HFF-Myc (cell line): ENCODE measurements around the gene CDK7.

Experiments
- DNase-seq: peaks from one replicate; pipeline ENCODE4 v3.0.0-alpha.2; 2011; ENCODE audit warnings: low read depth; ENCODE audit errors: extremely low read depth
- H3K4me3 ChIP-seq: replicated peaks from 2 replicates; pipeline ENCODE4 v1.5.1; 2011; ENCODE audit warnings: low read depth, mild to moderate bottlenecking, control low read depth, low read length
- CTCF ChIP-seq: IDR thresholded peaks from 2 replicates; pipeline ENCODE4 v1.5.1; 2012; ENCODE audit warnings: mild to moderate bottlenecking, low read depth, low read length, control low read depth; ENCODE audit errors: missing control alignments

The CDK7 gene

DNA sequence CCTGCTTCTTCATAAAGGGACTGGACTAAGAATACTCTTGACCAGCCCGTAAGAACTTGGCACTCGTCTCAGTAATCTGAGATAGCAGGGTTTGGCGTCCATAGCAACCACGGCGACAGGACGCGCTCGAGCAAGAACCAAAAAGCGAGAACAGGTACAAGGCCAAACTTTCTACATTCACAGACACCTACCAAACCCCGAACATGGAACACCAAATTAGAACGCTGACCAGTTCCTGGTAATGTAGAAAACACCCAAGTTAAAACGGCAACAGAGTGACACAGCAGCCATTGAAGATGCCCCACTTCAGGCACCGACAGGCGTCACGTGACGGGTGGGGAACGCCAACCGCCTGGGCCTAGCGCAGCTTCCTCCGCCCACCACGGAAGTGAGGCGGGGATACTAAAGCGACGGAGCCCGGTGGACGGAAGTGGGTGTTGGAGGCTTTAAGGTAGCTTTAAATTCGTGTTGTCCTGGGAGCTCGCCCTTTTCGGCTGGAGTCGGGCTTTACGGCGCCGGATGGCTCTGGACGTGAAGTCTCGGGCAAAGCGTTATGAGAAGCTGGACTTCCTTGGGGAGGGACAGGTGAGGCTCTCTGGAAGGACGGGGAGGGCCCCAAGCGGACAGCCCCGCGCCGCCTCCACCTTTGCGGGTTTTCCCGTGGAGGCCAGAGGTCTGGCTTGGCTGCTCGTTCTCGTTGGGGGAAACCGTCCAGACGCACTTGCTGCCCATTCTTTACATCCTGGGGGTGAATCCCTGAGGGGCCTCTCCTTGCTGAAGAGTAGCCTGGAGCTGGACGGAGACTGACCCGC, at the start of gene CDK7:
TSS of gene CDK7 (plus strand) at position 430 of the 812 bp plus-strand sequence. CDS start at position 520, 90 bp downstream.
- H3K4me3 ChIP-seq = peak within 1 kb of the TSS; percentile 89
- TF ChIP-seq CTCF = no peak
- DNase-seq = peak; percentile 71

DNA sequence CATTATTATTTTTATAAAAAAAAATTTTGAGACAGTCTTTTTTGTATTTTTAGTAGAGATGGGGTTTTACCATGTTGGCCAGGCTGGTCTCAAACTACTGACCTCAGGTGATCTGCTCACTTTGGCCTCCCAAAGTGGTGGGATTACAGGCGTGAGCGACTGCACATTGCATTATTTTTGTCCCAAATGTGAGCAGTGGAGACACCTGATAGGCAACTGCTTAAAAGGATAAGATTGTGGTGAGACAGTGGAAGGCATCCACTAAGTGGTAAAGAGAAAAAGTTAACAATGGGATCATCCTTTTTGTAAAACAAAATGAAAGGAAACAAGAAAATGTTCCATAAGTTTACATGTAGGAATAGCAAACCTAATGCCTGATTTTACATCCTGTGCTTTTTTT, 47.3 kb upstream of the CDK7 start:
- DNase-seq = no peak
- no peak for TF ChIP-seq CTCF
- no peak overlapping the region for H3K4me3 ChIP-seq

DNA sequence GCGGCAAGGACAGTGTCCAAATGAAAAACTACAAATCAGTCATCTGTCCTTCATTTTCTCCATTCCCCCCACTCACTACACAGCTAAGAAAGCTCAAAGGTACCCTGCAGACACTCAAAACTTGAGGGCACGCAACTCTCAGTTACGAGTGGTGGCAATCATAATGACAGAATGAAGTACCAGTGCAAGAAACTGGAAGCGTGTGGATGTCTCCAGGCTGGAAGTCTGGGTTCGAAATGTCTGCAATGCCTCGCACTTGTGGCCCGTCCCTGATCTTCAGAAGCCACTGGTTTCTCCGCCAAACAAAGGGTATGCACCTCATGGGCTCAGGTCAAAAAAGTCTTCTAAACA, 45.9 kb upstream of the CDK7 start:
- no peak for DNase-seq
- TF ChIP-seq CTCF = no peak

GRCh38 chr5:69189162-69190086, 45.3 kb upstream of the CDK7 start, which contains the start of gene CENPH:
TSS of gene CENPH (plus strand) at chr5:69189583. CDS start at chr5:69189635, 52 bp downstream.
- no peak for TF ChIP-seq CTCF
- H3K4me3 ChIP-seq = peak within 1 kb of the TSS; percentile 72
- DNase-seq = peak; percentile 81

More for the DNA sequence above, 45.9 kb upstream of the CDK7 start:
- peak overlapping the region; percentile 72 for H3K4me3 ChIP-seq

GRCh38 chr5:69202497-69202896, 32.2 kb upstream of the CDK7 start:
- H3K4me3 ChIP-seq = no peak overlapping the region
- no peak for DNase-seq
- TF ChIP-seq CTCF = no peak

DNA sequence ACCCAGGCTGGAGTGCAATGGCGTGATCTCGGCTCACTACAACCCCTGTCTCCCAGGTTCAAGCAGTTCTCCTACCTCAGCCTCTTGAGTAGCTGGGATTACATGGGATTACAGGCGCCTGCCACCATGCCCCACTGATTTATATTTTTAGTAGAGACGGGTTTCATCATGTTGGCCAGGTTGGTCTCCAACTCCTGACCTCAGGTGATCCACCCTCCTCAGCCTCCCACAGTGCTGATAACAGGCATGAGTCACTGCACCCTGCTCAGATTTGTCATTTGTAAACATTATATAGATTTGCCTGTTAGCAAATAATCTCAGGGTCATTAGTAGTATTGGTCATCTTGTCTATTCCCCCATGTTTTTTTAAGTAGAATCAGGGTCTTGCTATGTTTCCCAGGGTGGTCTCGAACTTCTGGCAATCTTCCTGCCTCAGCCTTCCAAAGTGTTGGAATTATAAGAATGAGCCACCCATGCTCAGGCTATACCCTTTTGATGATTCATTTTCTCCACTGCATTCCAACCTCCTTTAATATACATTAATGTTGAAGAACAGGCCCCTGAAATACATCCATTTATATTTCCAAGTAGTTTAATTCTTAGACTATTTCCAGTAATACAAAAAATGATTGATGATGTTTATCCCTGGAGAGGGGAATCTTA, 28.0 kb upstream of the CDK7 start:
- no peak for DNase-seq
- TF ChIP-seq CTCF = no peak
- no peak overlapping the region for H3K4me3 ChIP-seq
